Stimulated activated CD8-positive, alpha-beta memory T cell treated with anti-CD3 and anti-CD28 coated beads, Interleukin-7, amount 100 ng/mL, for 4 hours (primary cell): Measurements from ENCODE around the gene LYZ.
"Not testable (repeated sequence)": the region's sequence is repeated elsewhere in the genome, so short reads cannot be mapped to it uniquely, and the experiment has no call there.

Experiments
- DNase-seq, 2 donors: peaks; one replicate each; pipeline ENCODE4 v3.0.0-alpha.2; 2020; ENCODE audit warnings: low read depth in 2 of 2

The LYZ gene

GRCh38 chr12:69348162-69348938, at the start of gene LYZ:
Gene LYZ (plus strand): TSS chr12:69348381. CDS start chr12:69348409, 28 bp downstream.
- no peak for DNase-seq

- no peak for DNase-seq
These were observed 49.2 kb upstream of the LYZ start for GRCh38 chr12:69298947-69299346.

- DNase-seq: no peak
These were observed 43.9 kb upstream of the LYZ start for GRCh38 chr12:69304284-69304683.

GRCh38 chr12:69309461-69309860, 38.7 kb upstream of the LYZ start:
- no peak for DNase-seq

GRCh38 chr12:69313209-69313608, 35.0 kb upstream of the LYZ start:
- DNase-seq: no peak

- DNase-seq: not testable (repeated sequence)
These were observed 31.4 kb upstream of the LYZ start for GRCh38 chr12:69316784-69317183.

- DNase-seq: not testable (repeated sequence)
These were observed 30.9 kb upstream of the LYZ start for GRCh38 chr12:69317233-69317632.

GRCh38 chr12:69318225-69318624, 30.0 kb upstream of the LYZ start:
- DNase-seq: no peak

GRCh38 chr12:69321351-69321750, 26.8 kb upstream of the LYZ start:
- no peak for DNase-seq

GRCh38 chr12:69324797-69325466, 23.2 kb upstream of the LYZ start:
- DNase-seq: no peak

- DNase-seq: no peak
These were observed 19.8 kb upstream of the LYZ start for GRCh38 chr12:69328426-69328825.

GRCh38 chr12:69329669-69330428, 18.3 kb upstream of the LYZ start:
- no peak for DNase-seq

- DNase-seq: peak; percentile 19 to 21
These were observed 17.4 kb upstream of the LYZ start for GRCh38 chr12:69330475-69331473.

GRCh38 chr12:69331519-69331908, 16.7 kb upstream of the LYZ start:
- DNase-seq: no peak

GRCh38 chr12:69331909-69332684, 16.1 kb upstream of the LYZ start:
- no peak for DNase-seq

GRCh38 chr12:69332815-69333358, 15.3 kb upstream of the LYZ start:
- no peak for DNase-seq

GRCh38 chr12:69334158-69334557, 14.0 kb upstream of the LYZ start:
- no peak for DNase-seq

GRCh38 chr12:69337311-69338090, 10.7 kb upstream of the LYZ start:
- no peak for DNase-seq

GRCh38 chr12:69338120-69338859, 9.9 kb upstream of the LYZ start:
- no peak for DNase-seq
